ENCODE data around the gene CDH22.

GRCh38 chr20:46222521-46223007, 85.7 kb downstream of the CDH22 start:
- TF ChIP-seq POLR2A (IDR thresholded peaks at IDR 0.05) (no peak), CTCF (IDR thresholded peaks at IDR 0.05) (no peak)
